Uterus (tissue), 4 donors: ENCODE data around the gene CD96. TPM values are rescaled to one million over a fixed set of nuclear protein-coding genes. Genes with fewer than 3 reads are reported as not detected.

Source experiments
- DNase-seq, 2 donors: peaks; one replicate each; pipeline ENCODE4 v3.0.0-alpha.2; 2019 to 2020
- H3K27ac ChIP-seq, 2 donors: fragments of 200-600 bp; sonication (generic); 1 replicate in 1 of 2; 2 replicates in 1 of 2; pipeline ENCODE4 v1.5.1; 2016 to 2018
- H3K27me3 ChIP-seq, 2 donors: fragments of 200-600 bp; sonication (generic); one replicate each; pipeline ENCODE4 v1.5.1; 2018 to 2019; ENCODE audit warnings: control low read depth in 1 of 2
- H3K36me3 ChIP-seq, 2 donors: fragments of 200-600 bp; sonication (generic); one replicate each; pipeline ENCODE4 v1.5.1; 2019; ENCODE audit warnings: control low read depth in 1 of 2
- H3K4me1 ChIP-seq, 2 donors: fragments of 200-600 bp; sonication (generic); one replicate each; pipeline ENCODE4 v1.5.1; 2018 to 2019; ENCODE audit warnings: control low read depth in 1 of 2
- H3K4me3 ChIP-seq, 2 donors: fragments of 200-600 bp; sonication (generic); 1 replicate in 1 of 2; 2 replicates in 1 of 2; pipeline ENCODE4 v1.5.1; 2018 to 2019; ENCODE audit warnings: mild to moderate bottlenecking in 1 of 2
- H3K9me3 ChIP-seq, 2 donors: fragments of 200-600 bp; sonication (generic); one replicate each; pipeline ENCODE4 v1.5.1; 2019; ENCODE audit warnings: control low read depth in 1 of 2
- POLR2A ChIP-seq, 2 donors: fragments of 450-650 bp; IDR thresholded peaks; one replicate each; pipeline ENCODE4 v1.6.1; 2016; ENCODE audit warnings: antibody characterized with exemption in 2 of 2, mild to moderate bottlenecking in 1 of 2, moderate library complexity in 1 of 2
- intact Hi-C: fragments of 100-400 bp; cut with DNase I; formaldehyde crosslinking; loops from one replicate; pipeline ENCODE4 v1.15.1; 2023; ENCODE audit warnings: low total_unique reads
- total RNA-seq, 4 donors: library from RNA; depleted of rRNA in 3 of 4; stranded (reverse); fragments of >200 nt in 3 of 4; gene quantifications; one replicate each; pipeline versions ENCODE4 v1.1.0 to v1.2.4, GENCODE V29; 2014 to 2023
- TF ChIP-seq, protein P1 (sequence below), 4 experiments: fragments of 200-600 bp in 2 of 4; fragments of 450-650 bp in 2 of 4; sonication (generic) in 2 of 4; IDR thresholded peaks; one replicate each; pipeline ENCODE4 v1.5.1; 2016 to 2019; ENCODE audit warnings: antibody characterized with exemption in 4 of 4, mild to moderate bottlenecking in 2 of 4, moderate library complexity in 1 of 4
- donor health status: DM: yes; HTN: yes; CAD: no.

Gene CD96
- total RNA-seq, 4 donors from 2014 or later: 1.0 to 2.8 (median 2.2) TPM

DNA sequence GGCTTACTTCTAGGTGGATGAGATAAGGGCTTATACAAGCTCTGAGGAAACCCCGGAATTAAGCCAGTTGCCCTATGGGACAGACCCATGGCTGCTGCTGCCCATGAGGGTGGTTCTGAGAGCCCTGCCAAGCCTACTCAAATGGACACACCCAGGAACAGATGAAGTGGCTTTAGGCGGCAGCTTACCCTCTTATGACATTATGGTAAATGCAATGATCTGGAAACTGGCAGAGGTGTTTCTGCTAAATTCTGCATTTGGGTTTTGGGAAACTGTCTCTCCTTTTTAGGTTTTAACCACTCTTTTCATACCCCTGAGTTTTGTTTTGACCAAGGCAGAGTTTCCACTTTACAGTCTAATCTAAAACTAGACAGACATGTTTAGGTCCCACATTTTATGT lies 62.1 kb downstream of the CD96 start:
- no peaks in the 10 kb centered on the region for H3K4me1 ChIP-seq
- H3K4me3 ChIP-seq: no peak overlapping the region
- H3K27me3 ChIP-seq: no peaks in the 10 kb centered on the region
- DNase-seq: no peak
- intact Hi-C loops: no loop called here
- H3K27ac ChIP-seq: no peak overlapping the region
- H3K9me3 ChIP-seq: no peaks in the 10 kb centered on the region
- TF ChIP-seq, protein P1, sequence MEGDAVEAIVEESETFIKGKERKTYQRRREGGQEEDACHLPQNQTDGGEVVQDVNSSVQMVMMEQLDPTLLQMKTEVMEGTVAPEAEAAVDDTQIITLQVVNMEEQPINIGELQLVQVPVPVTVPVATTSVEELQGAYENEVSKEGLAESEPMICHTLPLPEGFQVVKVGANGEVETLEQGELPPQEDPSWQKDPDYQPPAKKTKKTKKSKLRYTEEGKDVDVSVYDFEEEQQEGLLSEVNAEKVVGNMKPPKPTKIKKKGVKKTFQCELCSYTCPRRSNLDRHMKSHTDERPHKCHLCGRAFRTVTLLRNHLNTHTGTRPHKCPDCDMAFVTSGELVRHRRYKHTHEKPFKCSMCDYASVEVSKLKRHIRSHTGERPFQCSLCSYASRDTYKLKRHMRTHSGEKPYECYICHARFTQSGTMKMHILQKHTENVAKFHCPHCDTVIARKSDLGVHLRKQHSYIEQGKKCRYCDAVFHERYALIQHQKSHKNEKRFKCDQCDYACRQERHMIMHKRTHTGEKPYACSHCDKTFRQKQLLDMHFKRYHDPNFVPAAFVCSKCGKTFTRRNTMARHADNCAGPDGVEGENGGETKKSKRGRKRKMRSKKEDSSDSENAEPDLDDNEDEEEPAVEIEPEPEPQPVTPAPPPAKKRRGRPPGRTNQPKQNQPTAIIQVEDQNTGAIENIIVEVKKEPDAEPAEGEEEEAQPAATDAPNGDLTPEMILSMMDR (IDR thresholded peaks at IDR 0.05): no peak
- no peak for TF ChIP-seq POLR2A (IDR thresholded peaks at IDR 0.05)
- no peaks in the 10 kb centered on the region for H3K36me3 ChIP-seq

DNA sequence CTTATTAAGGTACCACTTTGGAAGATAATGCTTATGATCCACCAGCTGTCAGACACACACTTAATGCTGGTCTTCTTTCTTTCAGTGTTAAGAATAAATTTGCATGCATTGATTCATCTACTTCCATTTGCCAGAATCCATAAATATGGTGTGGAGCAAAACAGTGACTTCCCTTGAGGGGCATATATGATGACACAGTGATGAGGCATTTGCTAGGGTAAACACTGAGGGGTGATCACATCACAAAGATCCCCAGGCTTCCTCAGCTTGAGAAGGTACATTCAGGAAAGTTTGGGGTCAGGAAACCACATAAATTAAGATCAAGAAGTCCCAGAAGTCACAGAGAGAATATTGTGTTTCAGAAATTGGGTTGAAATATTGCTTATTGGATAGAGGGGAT lies 63.0 kb downstream of the CD96 start:
- no peaks in the 10 kb centered on the region for H3K36me3 ChIP-seq
- no peaks in the 10 kb centered on the region for H3K9me3 ChIP-seq
- DNase-seq: no peak
- intact Hi-C loops: no loop called here
- H3K27me3 ChIP-seq: no peaks in the 10 kb centered on the region
- no peak for TF ChIP-seq POLR2A (IDR thresholded peaks at IDR 0.05)
- TF ChIP-seq, protein P1 (IDR thresholded peaks at IDR 0.05): no peak
- H3K27ac ChIP-seq: no peak overlapping the region
- H3K4me3 ChIP-seq: no peak overlapping the region
- H3K4me1 ChIP-seq: no peaks in the 10 kb centered on the region

DNA sequence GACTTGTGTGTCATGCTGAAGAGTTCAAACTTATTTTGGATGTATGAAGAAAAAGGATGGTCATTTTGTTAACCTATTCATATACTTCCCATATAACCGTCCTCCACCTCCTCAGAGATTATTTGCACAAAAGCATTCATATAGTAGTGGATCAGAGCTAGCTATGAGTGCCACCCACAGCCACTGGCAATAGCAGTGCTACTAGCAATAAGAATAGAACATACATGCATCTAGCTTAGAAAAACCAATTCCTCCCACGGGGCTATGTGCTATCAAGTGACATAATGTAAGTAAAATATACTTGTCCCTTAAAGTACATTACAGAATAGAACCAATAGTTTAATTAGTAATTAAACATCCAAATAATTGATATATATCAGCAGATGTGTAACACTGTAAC lies 63.5 kb downstream of the CD96 start:
- intact Hi-C loops: no loop called here
- no peak for DNase-seq
- TF ChIP-seq, protein P1 (IDR thresholded peaks at IDR 0.05): no peak
- TF ChIP-seq POLR2A (IDR thresholded peaks at IDR 0.05): no peak
- Histone ChIP-seq H3K27ac (no peak overlapping the region), H3K36me3 (no peaks in the 10 kb centered on the region), H3K9me3 (no peaks in the 10 kb centered on the region), H3K27me3 (no peaks in the 10 kb centered on the region), H3K4me1 (no peaks in the 10 kb centered on the region), H3K4me3 (no peak overlapping the region)

DNA sequence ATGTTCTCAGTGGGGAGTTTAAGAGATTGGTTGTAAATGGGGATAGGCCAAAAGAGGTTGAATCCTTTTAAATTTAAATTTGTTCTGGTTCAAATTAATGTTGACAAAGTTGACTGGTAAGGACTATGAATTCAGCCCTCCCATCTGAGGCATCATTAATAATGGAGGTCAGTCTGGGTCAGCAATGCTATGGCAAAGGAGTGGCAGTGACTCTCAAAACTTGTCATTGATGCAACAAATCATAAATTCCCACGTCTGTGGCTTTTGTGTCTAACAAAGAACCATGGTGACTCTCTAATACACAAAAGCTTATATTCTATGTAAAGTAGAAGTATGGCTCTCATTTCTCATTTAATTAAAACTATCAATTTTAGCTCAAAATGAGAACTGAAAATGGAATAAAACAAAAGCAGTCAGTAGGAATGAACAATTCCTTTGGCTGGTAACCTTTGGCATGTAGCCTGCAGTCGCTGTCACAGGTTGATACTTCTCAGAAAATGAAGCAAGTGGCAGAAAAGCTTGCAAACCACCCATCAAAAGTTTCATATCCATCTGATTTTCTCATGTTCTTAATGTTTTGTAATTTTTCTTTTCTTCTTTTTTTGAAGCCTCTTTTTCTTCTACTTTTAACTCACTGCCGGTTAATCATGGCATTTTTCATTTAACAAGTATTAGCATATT lies 65.4 kb downstream of the CD96 start:
- Histone ChIP-seq H3K36me3 (no peaks in the 10 kb centered on the region), H3K4me1 (no peaks in the 10 kb centered on the region), H3K9me3 (no peaks in the 10 kb centered on the region), H3K27ac (no peak overlapping the region), H3K4me3 (no peak overlapping the region), H3K27me3 (no peaks in the 10 kb centered on the region)
- intact Hi-C loops: no loop called here
- no peak for DNase-seq
- TF ChIP-seq, protein P1 (IDR thresholded peaks at IDR 0.05): no peak
- TF ChIP-seq POLR2A (IDR thresholded peaks at IDR 0.05): no peak

DNA sequence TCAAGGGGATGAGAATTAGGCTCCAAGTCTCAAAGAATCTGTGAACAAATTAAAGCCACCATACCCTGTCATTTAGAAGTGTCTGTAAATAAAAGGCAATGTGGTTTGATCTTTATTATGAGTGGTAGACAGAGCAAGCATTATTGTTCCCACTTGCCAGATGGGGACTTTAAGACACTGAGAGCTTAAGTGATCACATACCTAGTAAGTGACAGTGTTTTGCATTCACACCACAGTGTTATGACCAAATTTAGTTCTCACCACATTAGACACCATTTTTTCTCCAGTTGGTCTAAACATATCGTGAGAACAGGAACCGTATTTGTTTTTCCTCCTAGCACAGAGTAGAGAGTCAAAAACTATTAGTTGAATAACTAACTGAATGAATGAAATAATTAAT lies 66.4 kb downstream of the CD96 start:
- intact Hi-C loops: no loop called here
- Histone ChIP-seq H3K4me1 (no peaks in the 10 kb centered on the region), H3K9me3 (no peaks in the 10 kb centered on the region), H3K36me3 (no peaks in the 10 kb centered on the region), H3K4me3 (no peak overlapping the region), H3K27ac (no peak overlapping the region), H3K27me3 (no peaks in the 10 kb centered on the region)
- TF ChIP-seq, protein P1 (IDR thresholded peaks at IDR 0.05): no peak
- no peak for TF ChIP-seq POLR2A (IDR thresholded peaks at IDR 0.05)
- no peak for DNase-seq
